H1 (cell line): Measurements from ENCODE around the gene ZNF226. TPM values are rescaled to one million over a fixed set of nuclear protein-coding genes. Genes with fewer than 3 reads are reported as not detected.

ENCODE experiments used
- SP4 ChIP-seq: IDR thresholded peaks from 2 replicates; pipeline ENCODE4 v1.6.1; 2012; ENCODE audit warnings: low read length, inconsistent platforms
- polyA plus RNA-seq, 7 experiments: library from polyadenylated mRNA; depleted of rRNA in 3 of 7; stranded (reverse) in 5 of 7; unstranded in 2 of 7; fragments of >200 nt in 5 of 7; fragments of 200-250 nt in 2 of 7; gene quantifications; 1 replicate in 5 of 7; 2 replicates in 1 of 7; 4 replicates in 1 of 7; pipeline versions ENCODE4 v1.2.1 to v1.2.3, GENCODE V29; 2011 to 2013; ENCODE audit warnings: missing spikeins in 2 of 7, mixed read lengths in 2 of 7
- total RNA-seq: library from RNA; stranded (reverse); fragmentation: NEBNext Ultra II Directional; extraction: Animal tissue kit (Norgen Biotek cat#: 25700); gene quantifications from 2 replicates; pipeline ENCODE4 v1.2.1, GENCODE V29; 2021
- TF ChIP-seq, protein P1 (sequence below), 3 experiments: IDR thresholded peaks; 1 replicate in 2 of 3; 2 replicates in 1 of 3; pipeline versions ENCODE4 v1.5.1 to v1.6.1; 2011; ENCODE audit warnings: low read length in 3 of 3, mild to moderate bottlenecking in 3 of 3, inconsistent platforms in 2 of 3, low read depth in 1 of 3, moderate library complexity in 1 of 3; ENCODE audit not compliant: insufficient read depth in 1 of 3; ENCODE audit errors: control extremely low read depth in 1 of 3

Gene ZNF226
- total and polyA plus RNA-seq, 2 of the 8 experiments (the other 6 are each of a cell fraction or from before 2014, with no cell fraction given) = 4.1 to 18.3 TPM

DNA sequence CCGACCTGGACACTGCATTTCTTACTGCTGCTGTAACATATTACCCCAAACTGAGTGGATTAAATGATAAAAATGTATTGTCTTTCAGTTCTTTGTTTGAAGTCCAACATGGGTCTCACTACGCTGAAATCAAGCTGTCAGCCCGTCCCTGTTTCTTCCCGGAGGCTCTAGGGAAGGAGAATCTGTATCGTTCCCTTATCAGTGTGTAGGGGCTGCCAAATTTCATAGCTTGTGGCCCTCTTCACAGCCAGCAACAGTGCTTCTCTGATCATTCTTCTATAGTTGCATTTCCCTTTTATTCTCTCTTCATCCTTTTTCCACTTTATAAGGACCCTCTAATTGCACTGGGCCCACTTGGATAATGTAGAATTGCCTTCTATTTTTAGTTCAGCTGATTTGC lies 13.4 kb upstream of the ZNF226 start (continued):
- TF ChIP-seq, protein P1, sequence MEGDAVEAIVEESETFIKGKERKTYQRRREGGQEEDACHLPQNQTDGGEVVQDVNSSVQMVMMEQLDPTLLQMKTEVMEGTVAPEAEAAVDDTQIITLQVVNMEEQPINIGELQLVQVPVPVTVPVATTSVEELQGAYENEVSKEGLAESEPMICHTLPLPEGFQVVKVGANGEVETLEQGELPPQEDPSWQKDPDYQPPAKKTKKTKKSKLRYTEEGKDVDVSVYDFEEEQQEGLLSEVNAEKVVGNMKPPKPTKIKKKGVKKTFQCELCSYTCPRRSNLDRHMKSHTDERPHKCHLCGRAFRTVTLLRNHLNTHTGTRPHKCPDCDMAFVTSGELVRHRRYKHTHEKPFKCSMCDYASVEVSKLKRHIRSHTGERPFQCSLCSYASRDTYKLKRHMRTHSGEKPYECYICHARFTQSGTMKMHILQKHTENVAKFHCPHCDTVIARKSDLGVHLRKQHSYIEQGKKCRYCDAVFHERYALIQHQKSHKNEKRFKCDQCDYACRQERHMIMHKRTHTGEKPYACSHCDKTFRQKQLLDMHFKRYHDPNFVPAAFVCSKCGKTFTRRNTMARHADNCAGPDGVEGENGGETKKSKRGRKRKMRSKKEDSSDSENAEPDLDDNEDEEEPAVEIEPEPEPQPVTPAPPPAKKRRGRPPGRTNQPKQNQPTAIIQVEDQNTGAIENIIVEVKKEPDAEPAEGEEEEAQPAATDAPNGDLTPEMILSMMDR (IDR thresholded peaks at IDR 0.05; ENCODE audit: control extremely low read depth in 1 of 3, insufficient read depth in 1 of 3, low read depth in 1 of 3, low read length in 3 of 3) = no peak
- no peak for TF ChIP-seq SP4
